ENCODE data around the gene CASR. TPM values are rescaled to one million over a fixed set of nuclear protein-coding genes. Genes with fewer than 3 reads are reported as not detected.

The CASR gene
- polyA plus RNA-seq, 2 of the 4 experiments (the other 2 are of a cell fraction), result not detected

GRCh38 chr3:122233101-122233952 is 49.9 kb downstream of the CASR start:
- no peaks in the 10 kb centered on the region for H3K9me3 ChIP-seq
- no peaks in the 10 kb centered on the region for H3K4me1 ChIP-seq
- no peak for FAIRE-seq
- TF ChIP-seq KDM5A (IDR thresholded peaks at IDR 0.05), result no peak
- TF ChIP-seq GATA3 (IDR thresholded peaks at IDR 0.05; ENCODE audit: borderline replicate concordance), result no peak
- no peak for TF ChIP-seq MAFK (IDR thresholded peaks at IDR 0.05; ENCODE audit: partially characterized antibody)
- no peak for TF ChIP-seq HEYL (CRISPR knock-in tag; IDR thresholded peaks at IDR 0.05)
- no peak for TF ChIP-seq EP300 (IDR thresholded peaks at IDR 0.05)
- TF ChIP-seq, protein P1, sequence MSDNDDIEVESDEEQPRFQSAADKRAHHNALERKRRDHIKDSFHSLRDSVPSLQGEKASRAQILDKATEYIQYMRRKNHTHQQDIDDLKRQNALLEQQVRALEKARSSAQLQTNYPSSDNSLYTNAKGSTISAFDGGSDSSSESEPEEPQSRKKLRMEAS (IDR thresholded peaks at IDR 0.05), result no peak
- TF ChIP-seq ZNF302 (CRISPR knock-in tag; IDR thresholded peaks at IDR 0.05), result no peak
- TF ChIP-seq, protein P2, sequence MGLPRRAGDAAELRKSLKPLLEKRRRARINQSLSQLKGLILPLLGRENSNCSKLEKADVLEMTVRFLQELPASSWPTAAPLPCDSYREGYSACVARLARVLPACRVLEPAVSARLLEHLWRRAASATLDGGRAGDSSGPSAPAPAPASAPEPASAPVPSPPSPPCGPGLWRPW (IDR thresholded peaks at IDR 0.05), result no peak
- TF ChIP-seq SREBF2 (IDR thresholded peaks at IDR 0.05), result no peak
- TF ChIP-seq EHMT2 (IDR thresholded peaks at IDR 0.05; ENCODE audit: low read depth), result no peak
- TF ChIP-seq FOSL2 (IDR thresholded peaks at IDR 0.05), result no peak
- TF ChIP-seq FOSL2 (CRISPR knock-in tag; IDR thresholded peaks at IDR 0.05), result no peak
- TF ChIP-seq ESRRA (IDR thresholded peaks at IDR 0.05; ENCODE audit: borderline replicate concordance, low read length), result no peak
- POLR2A ChIA-PET, result no interaction called here
- CTCF ChIA-PET, result interaction anchor here (0.9 to 1.1 kb wide), 2 partner anchors 14 to 27 kb away, joined by 3 to 4 read pairs; no protein-coding TSS in a partner anchor
- no peak for DNase-seq (ENCODE audit: low read depth in 1 of 2, low spot score in 1 of 2)
- no peak overlapping the region for H3K4me2 ChIP-seq
- H3K4me3 ChIP-seq, result no peak overlapping the region
- 32% methylated on average over 13 of the region's 13 CpGs for WGBS (ENCODE audit: missing lambda C conversion rate)
- H3K27ac ChIP-seq, result no peak overlapping the region
- ATAC-seq, result no peak

DNA sequence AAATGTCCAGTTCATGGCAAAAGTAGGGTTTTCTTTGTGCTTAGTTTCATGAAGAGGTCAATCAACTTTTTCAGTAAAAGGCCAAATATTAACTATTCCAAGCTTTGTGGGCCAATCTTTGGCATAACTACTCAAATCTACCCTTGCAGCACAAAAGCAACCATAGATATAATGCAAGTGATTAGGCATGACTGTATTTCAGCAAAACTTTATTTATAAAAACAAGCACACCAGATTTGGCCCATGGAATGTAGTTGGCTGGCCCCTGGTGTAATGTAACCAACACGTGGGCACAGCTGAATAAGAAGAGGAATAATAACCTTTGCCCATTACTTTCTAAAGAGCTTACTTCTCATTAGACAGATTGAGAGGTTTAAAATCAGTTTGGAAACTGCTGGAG is 50.6 kb downstream of the CASR start:
- Histone ChIP-seq H3K9me3 (no peaks in the 10 kb centered on the region), H3K4me2 (no peak overlapping the region), H3K27ac (no peak overlapping the region), H3K4me3 (no peak overlapping the region), H3K4me1 (no peaks in the 10 kb centered on the region)
- ChIA-PET POLR2A (no interaction called here), CTCF (no interaction called here)
- TF ChIP-seq NFE2L2 (conservative IDR thresholded peaks at IDR 0.05; ENCODE audit: low read length) (no peak), FOSL2 (IDR thresholded peaks at IDR 0.05) (no peak), FOSL2 (CRISPR knock-in tag; IDR thresholded peaks at IDR 0.05) (no peak), SMC3 (IDR thresholded peaks at IDR 0.05) (no peak), RNF2 (IDR thresholded peaks at IDR 0.05; ENCODE audit: borderline replicate concordance, low read depth) (no peak), CBX8 (IDR thresholded peaks at IDR 0.05) (no peak), NPAS2 (CRISPR knock-in tag; IDR thresholded peaks at IDR 0.05; ENCODE audit: borderline replicate concordance) (no peak)
- TF ChIP-seq, protein P3, sequence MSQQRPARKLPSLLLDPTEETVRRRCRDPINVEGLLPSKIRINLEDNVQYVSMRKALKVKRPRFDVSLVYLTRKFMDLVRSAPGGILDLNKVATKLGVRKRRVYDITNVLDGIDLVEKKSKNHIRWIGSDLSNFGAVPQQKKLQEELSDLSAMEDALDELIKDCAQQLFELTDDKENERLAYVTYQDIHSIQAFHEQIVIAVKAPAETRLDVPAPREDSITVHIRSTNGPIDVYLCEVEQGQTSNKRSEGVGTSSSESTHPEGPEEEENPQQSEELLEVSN (IDR thresholded peaks at IDR 0.05; ENCODE audit: borderline replicate concordance, low read depth), result no peak
- no peak for ATAC-seq
- WGBS (ENCODE audit: missing lambda C conversion rate), result 0% methylated on average over 1 of the region's 1 CpG
- no peak for FAIRE-seq
- DNase-seq (ENCODE audit: low read depth in 1 of 2, low spot score in 1 of 2), result no peak

DNA sequence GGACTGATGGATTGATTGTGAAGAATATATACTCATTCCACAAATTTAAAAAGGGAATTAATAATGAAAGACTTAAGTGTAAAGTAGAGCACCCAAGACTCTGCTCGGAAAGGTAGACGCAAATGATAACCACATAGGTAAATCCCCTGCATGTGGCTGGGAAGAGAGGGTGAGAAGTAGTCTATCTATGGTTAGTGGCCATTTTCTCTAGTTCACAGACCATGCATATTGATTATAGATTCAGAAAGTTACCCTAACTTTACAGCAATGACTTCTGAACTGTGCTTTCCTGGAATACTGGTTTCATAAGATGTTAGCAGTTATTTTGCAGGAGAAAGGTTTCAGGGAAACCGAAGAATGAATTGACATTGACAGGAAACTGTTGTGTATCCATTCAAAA is 51.7 kb downstream of the CASR start:
- TF ChIP-seq NPAS2 (CRISPR knock-in tag; IDR thresholded peaks at IDR 0.05; ENCODE audit: borderline replicate concordance) (no peak), NR3C1 (IDR thresholded peaks at IDR 0.05) (no peak), HOXA7 (CRISPR knock-in tag; IDR thresholded peaks at IDR 0.05) (no peak), HOXB5 (CRISPR knock-in tag; IDR thresholded peaks at IDR 0.05) (no peak), ZNF302 (CRISPR knock-in tag; IDR thresholded peaks at IDR 0.05) (no peak), POLR2A (IDR thresholded peaks at IDR 0.05; ENCODE audit: low read length) (no peak), EP300 (IDR thresholded peaks at IDR 0.05) (no peak), CBX8 (IDR thresholded peaks at IDR 0.05) (no peak)
- TF ChIP-seq, protein P4, sequence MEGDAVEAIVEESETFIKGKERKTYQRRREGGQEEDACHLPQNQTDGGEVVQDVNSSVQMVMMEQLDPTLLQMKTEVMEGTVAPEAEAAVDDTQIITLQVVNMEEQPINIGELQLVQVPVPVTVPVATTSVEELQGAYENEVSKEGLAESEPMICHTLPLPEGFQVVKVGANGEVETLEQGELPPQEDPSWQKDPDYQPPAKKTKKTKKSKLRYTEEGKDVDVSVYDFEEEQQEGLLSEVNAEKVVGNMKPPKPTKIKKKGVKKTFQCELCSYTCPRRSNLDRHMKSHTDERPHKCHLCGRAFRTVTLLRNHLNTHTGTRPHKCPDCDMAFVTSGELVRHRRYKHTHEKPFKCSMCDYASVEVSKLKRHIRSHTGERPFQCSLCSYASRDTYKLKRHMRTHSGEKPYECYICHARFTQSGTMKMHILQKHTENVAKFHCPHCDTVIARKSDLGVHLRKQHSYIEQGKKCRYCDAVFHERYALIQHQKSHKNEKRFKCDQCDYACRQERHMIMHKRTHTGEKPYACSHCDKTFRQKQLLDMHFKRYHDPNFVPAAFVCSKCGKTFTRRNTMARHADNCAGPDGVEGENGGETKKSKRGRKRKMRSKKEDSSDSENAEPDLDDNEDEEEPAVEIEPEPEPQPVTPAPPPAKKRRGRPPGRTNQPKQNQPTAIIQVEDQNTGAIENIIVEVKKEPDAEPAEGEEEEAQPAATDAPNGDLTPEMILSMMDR (IDR thresholded peaks at IDR 0.05), result no peak
- no peaks in the 10 kb centered on the region for H3K9me3 ChIP-seq
- H3K4me1 ChIP-seq, result no peaks in the 10 kb centered on the region
- no peak overlapping the region for H3K4me2 ChIP-seq
- no peak for DNase-seq (ENCODE audit: low read depth in 1 of 2, low spot score in 1 of 2)
- ATAC-seq, result no peak
- 44% methylated on average over 3 of the region's 3 CpGs for WGBS (ENCODE audit: missing lambda C conversion rate)
- POLR2A ChIA-PET, result no interaction called here
- CTCF ChIA-PET, result interaction anchor here (1.4 kb wide), 1 partner anchor 22 kb away, joined by 3 read pairs; no protein-coding TSS in a partner anchor
- FAIRE-seq, result no peak
- no peak overlapping the region for H3K4me3 ChIP-seq
- no peak overlapping the region for H3K27ac ChIP-seq
